ENCODE results near the gene PAFAH1B1.
"Not testable (repeated sequence)": the region's sequence is repeated elsewhere in the genome, so short reads cannot be mapped to it uniquely, and the experiment has no call there.

- TF ChIP-seq CTCF (IDR thresholded peaks at IDR 0.05 in 4 of 5, conservative IDR thresholded peaks at IDR 0.05 in 1 of 5); POLR2A (IDR thresholded peaks at IDR 0.05): not testable (repeated sequence)
Observed at GRCh38 chr17:2548026-2548425, 45.4 kb upstream of the PAFAH1B1 start.
